Ramos (cell line): ENCODE data around the gene DNALI1.
"Not testable (repeated sequence)": the region's sequence is repeated elsewhere in the genome, so short reads cannot be mapped to it uniquely, and the experiment has no call there.

Source experiments
- in situ Hi-C: fragments of 300-500 bp; cut with MboI; formaldehyde crosslinking; loops from one replicate; pipeline ENCODE4 v1.14.3; 2022; ENCODE audit warnings: low sequenced_read_pairs; ENCODE audit not compliant: unreplicated experiment

Gene DNALI1

DNA sequence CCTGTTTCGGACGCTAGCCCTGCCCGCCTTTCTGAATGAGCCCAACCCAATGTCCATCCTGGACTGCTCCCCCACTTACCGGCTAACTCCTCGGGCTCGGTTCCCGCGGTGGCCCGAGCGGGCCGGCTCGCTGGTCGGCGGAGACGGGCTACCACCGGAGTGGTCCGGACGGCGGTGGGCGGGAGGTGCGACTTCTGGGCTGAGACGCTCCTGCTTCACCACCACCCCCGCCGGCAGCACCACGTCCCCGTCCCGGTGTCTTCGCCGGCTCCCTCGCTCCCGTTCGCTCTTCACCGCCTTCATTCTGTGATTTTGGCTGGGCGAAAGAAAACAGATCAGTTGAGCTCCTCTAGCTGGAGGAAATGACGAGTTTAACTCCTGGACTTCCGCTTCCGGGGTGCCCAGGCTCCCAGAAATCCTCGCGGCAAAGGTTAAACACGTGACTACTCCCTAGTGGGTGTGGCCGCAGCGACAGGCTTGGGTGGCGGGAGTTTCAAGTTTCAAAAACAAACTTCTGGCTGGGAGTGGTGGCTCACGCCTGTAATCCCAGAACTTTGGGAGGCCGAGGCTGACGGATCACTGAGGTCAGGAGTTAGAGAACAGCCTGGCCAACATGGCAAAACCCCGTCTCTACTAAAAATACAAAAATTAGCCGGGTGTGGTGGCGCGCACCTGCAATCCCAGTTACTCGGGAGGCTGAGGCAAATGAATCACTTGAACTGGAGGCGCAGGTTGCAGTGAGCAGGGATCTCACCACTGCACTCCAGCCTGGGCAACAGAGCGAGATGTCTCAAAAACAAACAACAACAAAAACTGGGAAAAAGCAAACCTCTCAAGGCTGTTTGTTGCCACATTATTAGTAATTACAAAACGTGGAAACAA lies 2.6 kb upstream of the DNALI1 start, which contains the start of gene SNIP1:
Gene SNIP1, minus strand, starts transcription at position 367 of the 882 bp plus-strand sequence. Its CDS starts 64 bp downstream, at position 303.
- in situ Hi-C loops, result no loop called here

DNA sequence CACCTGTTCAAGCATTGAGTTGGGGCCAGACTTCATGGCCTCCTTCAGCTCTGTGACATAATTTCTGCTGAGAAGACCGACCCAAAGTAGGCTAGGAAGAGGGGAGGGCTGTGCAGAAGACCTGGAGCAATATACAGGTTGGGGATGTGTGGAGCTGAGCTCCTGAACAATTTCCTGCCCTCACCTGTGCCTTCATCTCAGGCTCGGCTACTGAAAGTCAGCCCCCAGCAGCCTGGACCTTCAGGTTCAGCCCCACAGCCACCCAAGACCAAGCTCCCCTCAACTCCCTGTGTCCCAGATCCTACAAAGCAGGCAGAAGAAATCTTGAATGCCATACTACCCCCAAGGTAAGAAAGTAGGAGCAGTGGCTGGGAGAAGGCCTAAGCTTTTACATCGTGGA lies 662 bp downstream of the DNALI1 start:
- in situ Hi-C loops, result no loop called here

DNA sequence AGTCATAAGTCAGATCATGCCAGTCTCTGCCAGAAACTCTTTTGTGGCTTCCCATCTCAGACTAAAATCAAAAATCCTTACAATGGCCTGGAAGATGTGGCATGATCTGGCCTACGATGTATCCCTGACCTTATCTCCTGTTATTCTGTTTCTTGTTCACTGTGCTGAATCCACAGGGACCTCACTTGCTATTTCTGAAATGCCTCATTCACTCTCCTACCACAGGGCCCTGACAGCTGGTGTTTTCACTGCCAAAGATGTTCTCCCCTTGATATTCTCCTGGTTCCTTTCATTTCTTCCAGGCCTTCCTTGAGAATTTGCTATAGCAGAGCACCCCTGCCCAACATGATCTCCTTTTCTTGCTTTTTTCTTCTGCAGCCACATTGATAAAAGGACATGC lies 1.7 kb downstream of the DNALI1 start:
- in situ Hi-C loops, result no loop called here

DNA sequence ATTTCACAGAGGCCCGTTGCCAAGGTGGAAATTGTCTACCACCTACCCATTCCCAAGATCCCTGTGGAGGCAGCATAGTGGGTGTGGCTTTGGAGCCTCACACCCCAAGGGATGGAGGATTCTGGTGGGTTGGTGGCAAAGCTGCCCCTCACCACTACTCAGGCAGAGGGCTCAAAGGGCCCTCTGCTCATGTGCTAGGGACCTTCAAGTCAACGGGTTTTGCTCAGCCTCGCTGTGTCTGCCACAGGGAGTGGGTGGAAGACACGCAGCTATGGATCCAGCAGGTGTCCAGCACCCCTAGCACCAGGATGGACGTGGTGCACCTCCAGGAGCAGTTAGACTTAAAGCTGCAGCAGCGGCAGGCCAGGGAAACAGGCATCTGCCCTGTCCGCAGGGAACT lies 2.3 kb downstream of the DNALI1 start:
- in situ Hi-C loops, result no loop called here

DNA sequence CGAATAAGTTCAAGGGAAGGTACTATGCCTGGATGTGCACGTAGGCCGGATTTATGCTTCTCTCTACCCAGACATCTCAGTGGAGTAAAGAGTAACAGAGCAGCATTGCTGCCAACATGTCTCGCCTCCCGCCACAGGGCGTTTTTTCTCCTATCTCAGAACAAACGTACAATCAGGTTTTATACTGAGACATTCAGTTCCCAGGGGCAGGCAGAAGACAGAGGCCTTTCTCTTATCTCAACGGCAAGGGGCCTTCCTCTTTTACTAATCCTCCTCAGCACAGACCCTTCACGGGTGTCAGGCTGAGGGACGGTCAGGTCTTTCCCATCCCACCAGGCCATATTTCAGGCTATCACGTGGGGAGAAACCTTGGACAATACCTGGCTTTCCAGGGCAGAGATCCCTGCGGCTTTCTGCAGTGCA lies 3.2 kb downstream of the DNALI1 start:
- in situ Hi-C loops, result not testable (repeated sequence)

DNA sequence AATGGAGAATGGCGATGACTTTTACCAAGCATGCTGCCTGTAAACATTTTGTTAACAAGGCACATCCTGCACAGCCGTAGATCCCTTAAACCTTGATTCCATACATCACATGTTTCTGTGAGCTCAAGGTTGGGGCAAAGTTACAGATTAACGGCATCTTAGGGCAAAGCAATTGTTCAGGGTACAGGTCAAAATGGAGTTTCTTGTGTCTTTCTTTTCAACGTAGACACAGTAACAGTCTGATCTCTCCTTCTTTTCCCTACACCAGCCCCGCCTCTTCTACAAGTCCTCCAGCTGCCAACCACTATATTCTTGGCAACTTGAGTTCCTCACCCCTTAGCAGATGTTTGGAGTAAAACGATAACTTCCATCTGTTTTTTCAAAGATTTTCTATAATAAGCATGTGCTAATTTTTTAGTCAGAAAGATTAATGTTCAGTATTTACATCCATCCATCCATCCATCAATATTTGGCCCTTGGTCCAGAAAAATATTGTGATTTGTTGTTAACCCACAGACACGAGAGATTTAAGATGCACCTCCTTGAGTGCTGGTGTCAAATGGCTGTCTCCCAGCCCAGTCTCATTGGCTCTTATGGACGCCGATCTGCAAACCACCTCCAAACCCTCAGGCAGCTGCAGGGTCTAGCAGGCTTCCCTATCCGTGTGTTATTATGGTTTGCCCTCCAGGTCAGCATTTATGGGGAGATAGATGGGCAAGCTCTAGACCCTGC lies 3.8 kb downstream of the DNALI1 start:
- in situ Hi-C loops, result no loop called here

DNA sequence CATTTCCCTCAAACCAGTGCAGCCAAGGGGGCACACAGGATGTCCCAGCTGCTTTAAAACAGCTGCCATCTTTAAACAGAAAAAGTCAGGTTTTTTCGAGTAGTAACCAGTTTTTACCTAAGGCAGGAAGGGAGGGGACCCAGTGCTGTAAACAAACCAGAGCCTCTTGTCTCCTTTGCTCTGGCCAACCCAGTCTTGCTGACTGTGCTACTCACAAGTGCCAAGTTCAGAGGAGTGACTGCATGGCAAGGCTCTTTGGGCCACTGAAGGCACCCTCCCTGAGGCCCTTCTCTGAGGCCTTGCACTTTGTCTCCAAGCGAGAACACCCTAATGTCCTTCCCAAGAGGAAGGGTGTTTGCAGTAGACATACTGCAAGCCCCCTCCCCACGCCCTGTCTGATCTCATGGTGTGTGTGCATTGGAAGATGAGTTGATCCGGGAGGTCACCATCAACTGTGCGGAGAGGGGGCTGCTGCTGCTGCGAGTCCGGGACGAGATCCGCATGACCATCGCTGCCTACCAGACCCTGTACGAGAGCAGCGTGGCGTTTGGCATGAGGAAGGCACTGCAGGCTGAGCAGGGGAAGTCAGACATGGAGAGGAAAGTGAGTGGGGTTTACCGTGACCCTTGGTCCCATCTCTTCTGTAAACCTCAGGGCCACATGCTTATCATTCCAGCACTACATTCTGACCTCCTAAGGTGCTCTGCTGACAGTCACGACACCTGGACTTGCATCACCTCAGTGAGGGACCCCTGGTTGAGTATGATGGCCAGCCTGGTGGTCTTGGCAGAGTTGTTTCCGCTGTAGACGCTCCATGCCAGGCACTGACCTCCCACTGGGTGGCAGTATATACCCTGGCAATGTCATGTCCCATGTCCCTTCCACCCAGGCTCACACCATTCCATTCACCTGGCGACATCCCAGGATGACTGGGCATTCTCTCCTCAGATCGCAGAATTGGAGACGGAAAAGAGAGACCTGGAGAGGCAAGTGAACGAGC lies 4.7 kb downstream of the DNALI1 start:
- in situ Hi-C loops, result no loop called here

DNA sequence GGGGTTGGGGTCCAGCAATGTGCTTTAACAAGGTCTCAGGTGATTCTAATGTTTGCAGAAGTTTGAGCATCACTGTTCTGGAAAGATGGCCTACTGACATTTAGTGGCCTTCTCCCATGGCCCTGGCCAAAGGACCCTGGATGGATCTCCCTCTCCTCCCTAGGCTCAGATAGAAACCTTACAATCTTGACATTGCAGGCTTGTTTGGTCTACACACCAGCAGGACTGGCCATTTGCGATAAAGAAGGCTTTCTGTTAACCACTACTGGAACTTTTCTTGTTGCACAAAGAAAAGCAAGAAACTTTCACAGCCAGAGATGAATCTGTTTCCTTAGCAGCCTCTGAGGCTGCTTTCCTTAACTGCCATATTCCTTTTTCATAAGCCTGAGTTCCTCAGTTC lies 6.2 kb downstream of the DNALI1 start:
- in situ Hi-C loops, result no loop called here

DNA sequence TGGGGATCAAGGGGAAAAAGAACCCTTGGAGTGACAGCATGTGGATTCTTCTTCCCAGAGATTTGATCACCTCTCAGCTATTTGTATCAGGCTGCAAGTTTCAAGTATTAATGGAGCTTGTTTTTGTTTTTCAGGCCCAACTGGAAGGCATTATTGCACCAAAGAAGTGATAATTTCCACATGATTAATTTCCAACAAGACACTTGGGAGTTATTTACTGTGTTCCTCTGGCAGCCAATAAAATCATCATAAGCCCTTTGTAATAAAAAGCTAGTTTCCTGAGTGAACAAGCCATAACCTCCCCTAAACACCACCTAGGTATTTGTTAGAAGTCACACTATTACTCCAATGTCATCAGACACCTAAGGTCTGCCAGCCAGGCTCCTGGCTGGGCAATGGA lies 8.2 kb downstream of the DNALI1 start:
- in situ Hi-C loops, result no loop called here

DNA sequence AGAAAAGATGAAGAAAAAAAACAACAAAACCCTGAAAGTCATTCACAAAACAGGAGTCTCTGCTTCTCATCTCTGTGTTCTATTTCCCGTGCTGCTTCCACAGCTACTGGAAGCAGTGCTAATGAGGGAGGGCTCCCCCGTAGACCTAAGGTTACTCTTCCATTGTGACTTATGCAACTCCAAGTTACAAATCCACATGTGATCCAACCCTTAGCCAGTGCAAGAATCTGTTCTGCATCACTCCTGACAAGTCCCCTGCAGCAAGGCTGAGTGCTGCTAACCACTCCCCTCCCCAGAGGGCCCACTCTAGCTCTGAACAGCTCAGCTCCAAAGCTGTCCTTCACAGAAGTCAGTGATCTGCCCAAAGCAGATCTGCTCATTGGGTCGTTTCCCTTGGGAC lies 10.3 kb downstream of the DNALI1 start:
- in situ Hi-C loops, result no loop called here

DNA sequence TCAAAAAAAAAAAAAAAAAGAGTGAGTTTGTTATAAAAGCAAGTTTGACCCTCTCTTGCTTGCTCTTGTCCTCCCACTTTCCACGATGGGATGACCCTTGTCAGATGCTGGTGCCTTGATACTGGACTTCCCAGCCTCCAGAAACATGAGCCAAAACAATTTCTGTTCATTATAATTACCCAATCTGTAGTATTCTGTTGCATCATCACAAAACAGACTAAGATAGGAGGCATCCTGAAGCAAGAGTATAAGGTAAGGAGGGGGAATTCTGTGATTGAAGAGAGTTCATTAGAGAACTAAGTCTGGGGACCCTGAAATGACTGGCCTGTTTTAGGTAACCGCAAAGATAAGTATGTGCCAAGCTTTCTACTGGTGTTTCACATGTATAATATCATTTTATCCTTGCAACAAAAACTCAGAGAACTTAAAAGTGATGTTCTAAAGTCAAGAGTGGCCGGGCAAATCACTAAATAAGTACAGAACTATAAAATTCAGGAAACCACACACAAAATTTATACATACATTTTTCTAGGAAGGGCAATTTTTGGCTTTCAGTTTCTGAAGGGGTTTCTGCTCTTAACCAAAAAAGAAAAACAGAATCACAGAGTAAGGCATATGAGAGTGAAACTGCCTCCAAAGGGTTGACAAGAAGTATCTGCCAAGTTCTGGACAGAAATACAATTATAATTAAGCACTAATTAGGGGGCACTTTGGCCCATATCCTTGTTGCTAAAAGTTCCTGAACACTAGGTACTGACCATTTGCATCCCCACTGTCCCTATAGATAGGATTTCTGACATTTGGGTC lies 14.0 kb downstream of the DNALI1 start:
- in situ Hi-C loops, result no loop called here

DNA sequence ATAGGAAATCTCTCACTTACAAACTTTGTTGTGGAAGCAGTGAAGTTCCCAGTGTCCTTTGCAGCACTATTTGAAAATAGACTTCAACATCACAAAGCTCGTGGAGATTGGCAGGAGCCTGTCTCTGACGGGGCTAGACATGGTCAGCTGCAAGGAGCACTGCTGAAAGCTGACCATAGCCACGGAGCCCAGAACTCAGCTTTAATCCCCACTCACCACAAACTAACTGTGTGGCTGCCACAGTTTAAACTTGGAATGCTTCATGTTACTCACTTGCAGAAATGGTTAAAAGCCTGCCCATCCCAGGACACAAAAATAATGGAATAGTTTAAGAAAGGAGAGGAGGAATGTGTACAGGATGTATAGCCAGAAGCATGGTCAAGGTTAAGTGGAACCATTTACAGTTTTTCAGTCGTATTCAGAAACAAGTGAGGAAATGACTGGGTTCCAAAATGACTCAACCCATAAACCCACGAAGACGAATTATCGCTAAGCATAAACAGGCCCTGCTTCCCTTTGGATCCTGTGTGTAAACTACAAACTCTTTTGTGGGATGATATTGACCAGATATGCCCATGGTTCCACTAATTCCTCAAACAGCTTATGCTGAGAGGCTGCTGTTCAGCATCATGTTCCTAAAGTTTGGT lies 18.2 kb downstream of the DNALI1 start:
- in situ Hi-C loops, result no loop called here

DNA sequence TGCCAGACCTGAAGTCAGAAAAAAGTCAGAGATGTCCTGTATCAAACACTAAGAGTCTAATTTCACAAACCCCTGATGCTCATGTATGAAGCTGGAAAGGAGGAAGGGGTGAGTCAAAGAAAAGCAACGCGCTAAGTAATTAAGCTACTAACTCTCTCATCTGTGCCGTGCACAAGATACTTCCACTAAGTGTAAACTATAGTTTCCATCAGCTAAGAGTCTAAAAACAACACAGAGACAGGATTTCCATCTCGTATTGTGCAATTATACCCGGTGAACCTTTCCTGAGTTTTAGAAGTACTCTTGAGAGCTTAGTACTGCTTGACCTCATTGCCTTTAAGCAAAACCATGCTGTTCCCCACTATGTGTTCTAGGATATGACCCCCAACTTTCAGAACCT lies 19.0 kb downstream of the DNALI1 start:
- in situ Hi-C loops, result no loop called here

DNA sequence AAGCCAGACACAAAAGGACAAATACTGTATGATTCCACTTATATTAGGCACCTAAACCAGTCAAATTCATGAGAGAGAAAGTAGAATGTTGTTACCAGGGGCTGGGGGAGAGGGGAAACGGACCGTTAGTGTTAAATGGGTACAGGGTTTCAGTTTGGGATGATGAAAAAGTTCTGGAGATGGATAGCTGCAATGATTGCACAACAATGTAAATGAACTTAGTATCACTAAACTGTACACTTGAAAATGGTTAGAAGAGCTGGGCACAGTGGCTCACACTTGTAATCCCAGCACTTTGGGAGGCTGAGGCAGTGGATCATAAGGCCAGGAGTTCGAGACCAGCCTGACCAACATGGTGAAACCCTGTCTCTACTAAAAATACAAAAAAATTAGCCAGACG lies 27.8 kb downstream of the DNALI1 start:
- in situ Hi-C loops, result not testable (repeated sequence)

DNA sequence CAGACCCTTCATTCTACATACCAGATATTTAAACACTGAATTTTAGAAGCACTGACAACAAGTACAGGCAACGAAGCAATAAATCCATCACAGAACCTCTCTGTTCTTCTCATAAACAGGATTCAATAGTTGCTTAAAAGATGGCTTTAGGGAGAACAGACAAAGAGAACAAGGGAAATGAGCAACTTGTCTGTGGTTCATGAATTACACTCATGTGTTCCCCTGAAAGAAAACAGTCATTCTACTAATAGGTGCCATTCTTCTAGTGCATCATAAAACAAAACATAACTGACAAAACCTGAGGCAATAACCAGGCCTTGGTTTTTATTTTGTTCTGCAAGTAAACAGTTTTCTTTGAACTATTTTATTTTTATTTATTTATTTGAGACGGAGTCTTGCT lies 32.2 kb downstream of the DNALI1 start:
- in situ Hi-C loops, result no loop called here

DNA sequence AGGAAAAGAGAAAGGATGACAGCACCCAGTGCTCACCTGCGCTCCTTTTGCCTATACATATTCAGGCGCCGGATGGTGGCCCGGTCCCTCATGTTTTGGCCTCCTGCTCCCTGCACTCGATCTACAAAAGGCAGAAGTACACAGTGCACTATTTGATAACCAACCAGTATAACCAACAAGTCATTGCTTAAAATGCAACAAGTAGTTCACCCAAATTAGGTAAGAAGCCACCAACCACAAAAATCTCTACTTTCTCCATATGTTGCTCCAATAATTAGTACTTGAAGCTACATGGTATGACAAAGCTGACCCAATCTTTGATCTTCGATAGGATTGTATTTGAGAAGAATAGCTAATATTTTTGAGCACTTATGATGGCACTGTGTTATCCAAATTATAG lies 37.0 kb downstream of the DNALI1 start:
- in situ Hi-C loops, result loop anchor here (10.0 kb wide), 1 partner anchor 401 kb away; the partner anchor contains the start of gene SF3A3

DNA sequence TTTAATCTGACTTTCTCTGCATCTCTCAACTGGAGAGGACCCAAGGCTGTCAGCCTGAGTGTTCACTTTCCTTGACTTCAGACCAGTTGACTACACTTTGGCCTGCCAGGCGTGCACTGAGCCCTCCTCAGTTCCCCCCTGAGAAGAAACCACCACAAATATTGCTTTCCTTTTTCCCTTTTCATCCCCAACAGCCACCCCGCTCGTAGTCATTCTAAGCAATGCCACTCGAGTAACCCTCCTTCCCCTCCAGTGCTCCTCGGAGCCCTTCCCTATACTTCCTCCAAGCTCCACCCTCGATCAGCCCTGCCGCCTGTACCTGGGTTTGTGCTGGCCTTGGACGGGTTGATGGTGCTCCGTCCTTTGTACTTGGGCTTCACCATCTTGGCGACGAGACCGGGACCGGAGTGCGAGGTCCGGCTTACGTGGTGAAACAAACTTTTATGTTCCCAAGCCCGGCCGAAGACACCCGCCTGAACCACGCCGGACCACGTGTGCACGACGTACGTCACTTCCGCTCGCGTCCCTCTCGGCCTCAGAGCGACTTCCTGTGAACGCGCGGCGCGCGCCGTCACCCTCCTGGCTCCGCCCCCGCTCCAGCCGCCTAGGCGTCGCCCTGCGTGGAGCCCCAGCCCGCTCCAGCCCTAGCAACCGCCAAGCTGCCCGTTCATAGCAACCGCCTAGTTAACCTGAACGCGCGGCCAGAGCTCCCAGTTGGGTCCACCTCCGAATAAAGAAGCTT lies 38.9 kb downstream of the DNALI1 start, which contains the start of gene GNL2:
Gene GNL2, minus strand, starts transcription at position 498 of the 742 bp plus-strand sequence. Its CDS starts 115 bp downstream, at position 383.
- in situ Hi-C loops, result loop anchor here (10.0 kb wide), 1 partner anchor 399 kb away; the partner anchor contains the start of gene SF3A3

DNA sequence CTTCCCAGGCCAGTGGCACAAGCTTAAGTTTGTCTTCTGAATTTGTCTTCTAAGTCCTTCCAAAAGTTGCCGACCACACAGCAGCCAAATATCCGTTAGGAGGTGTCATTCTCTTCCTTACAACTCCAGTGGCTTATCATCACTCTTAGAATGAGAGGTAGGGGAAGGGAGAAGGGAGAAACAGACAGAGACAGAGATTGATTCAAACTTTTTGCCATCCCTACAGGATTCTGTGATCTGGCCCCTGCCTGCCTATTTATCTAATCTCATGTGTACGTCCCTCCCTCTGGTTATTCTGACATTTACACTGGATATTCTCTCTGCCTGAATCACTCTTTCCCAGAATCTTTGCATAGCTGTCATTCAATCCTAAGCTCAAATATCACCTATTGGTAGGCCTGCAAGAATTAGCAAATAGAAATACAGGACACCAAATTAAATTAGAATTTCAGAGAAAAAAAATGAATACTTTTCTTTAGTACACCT lies 39.5 kb downstream of the DNALI1 start:
- in situ Hi-C loops, result loop anchor here (10.0 kb wide), 1 partner anchor 399 kb away; the partner anchor contains the start of gene SF3A3
